PFSK-1 (cell line): ENCODE data around the gene GGT1.

Source experiments
- POLR2AphosphoS5 ChIP-seq: IDR thresholded peaks from 2 replicates; pipeline ENCODE4 v1.6.1; 2012; ENCODE audit warnings: low read depth, mild to moderate bottlenecking, control low read depth, low read length, moderate library complexity
- SIN3A ChIP-seq: IDR thresholded peaks from 2 replicates; pipeline ENCODE4 v1.6.1; 2012; ENCODE audit warnings: mild to moderate bottlenecking, low read length, moderate library complexity, borderline replicate concordance; ENCODE audit not compliant: insufficient read depth
- TAF1 ChIP-seq: IDR thresholded peaks from 2 replicates; pipeline ENCODE4 v1.6.1; 2012; ENCODE audit warnings: low read length, control low read depth, borderline replicate concordance; ENCODE audit not compliant: insufficient read depth
- TF ChIP-seq, protein P1 (sequence below), 2 experiments: IDR thresholded peaks; 2 replicates each; pipeline versions ENCODE4 v1.6.1 to v1.8.0; 2011 to 2012; ENCODE audit warnings: low read depth in 2 of 2, low read length in 2 of 2, control low read depth in 1 of 2, inconsistent platforms in 1 of 2, mild to moderate bottlenecking in 1 of 2, moderate library complexity in 1 of 2; ENCODE audit not compliant: insufficient read depth in 1 of 2

DNA sequence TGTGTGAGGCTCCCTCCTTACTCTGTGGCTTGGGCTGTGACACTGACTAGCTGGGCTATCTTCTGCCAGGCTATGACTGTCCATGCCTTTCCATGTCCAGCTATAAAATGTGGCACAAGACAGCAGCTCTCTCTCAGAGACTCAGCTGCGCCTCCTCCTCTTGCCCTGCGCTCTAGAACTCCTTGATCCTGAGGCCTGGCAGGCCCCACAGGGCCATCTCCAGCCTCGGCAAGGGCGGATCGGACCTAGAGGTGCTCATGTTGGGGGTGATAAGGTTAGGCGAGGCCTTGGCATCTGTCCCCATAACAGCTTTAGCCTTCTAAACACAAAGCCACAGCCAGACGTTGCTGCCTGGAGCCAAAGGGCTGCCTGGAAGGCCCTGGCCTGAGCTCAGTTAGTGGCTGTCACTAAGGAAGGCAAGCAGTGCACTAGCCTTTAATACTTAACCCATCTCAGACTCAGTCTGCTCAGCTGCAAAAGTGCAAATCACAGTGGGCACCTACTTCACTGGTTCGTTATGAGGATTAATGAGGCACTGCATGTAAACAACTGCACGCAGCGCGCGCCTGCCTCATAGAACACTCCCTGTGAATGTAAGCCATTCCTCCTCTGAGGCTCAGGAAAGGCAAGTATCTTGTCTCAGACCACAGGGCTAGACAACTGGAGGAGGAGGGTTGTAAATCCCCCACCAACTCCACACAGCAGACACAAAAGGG lies 49.2 kb upstream of the GGT1 start:
- no peak for TF ChIP-seq TAF1
- TF ChIP-seq, protein P1, sequence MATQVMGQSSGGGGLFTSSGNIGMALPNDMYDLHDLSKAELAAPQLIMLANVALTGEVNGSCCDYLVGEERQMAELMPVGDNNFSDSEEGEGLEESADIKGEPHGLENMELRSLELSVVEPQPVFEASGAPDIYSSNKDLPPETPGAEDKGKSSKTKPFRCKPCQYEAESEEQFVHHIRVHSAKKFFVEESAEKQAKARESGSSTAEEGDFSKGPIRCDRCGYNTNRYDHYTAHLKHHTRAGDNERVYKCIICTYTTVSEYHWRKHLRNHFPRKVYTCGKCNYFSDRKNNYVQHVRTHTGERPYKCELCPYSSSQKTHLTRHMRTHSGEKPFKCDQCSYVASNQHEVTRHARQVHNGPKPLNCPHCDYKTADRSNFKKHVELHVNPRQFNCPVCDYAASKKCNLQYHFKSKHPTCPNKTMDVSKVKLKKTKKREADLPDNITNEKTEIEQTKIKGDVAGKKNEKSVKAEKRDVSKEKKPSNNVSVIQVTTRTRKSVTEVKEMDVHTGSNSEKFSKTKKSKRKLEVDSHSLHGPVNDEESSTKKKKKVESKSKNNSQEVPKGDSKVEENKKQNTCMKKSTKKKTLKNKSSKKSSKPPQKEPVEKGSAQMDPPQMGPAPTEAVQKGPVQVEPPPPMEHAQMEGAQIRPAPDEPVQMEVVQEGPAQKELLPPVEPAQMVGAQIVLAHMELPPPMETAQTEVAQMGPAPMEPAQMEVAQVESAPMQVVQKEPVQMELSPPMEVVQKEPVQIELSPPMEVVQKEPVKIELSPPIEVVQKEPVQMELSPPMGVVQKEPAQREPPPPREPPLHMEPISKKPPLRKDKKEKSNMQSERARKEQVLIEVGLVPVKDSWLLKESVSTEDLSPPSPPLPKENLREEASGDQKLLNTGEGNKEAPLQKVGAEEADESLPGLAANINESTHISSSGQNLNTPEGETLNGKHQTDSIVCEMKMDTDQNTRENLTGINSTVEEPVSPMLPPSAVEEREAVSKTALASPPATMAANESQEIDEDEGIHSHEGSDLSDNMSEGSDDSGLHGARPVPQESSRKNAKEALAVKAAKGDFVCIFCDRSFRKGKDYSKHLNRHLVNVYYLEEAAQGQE (IDR thresholded peaks at IDR 0.05; ENCODE audit: insufficient read depth in 1 of 2, low read depth in 2 of 2, low read length in 2 of 2), result no peak
- no peak for TF ChIP-seq POLR2AphosphoS5
- no peak for TF ChIP-seq SIN3A
